GM23248 (cell line): ENCODE measurements around the gene MAP3K20.

Experiments used
- EZH2 ChIP-seq: fragments of 200-600 bp; sonication (generic); IDR thresholded peaks from 2 replicates; pipeline ENCODE4 v1.6.1; 2018; ENCODE audit warnings: antibody characterized with exemption, mild to moderate bottlenecking; ENCODE audit not compliant: insufficient read depth, poor library complexity, severe bottlenecking
- EZH2phosphoT487 ChIP-seq: fragments of 200-600 bp; sonication (generic); IDR thresholded peaks from 2 replicates; pipeline ENCODE4 v1.6.1; 2018; ENCODE audit warnings: antibody characterized with exemption, moderate library complexity, mild to moderate bottlenecking, low read depth; ENCODE audit not compliant: insufficient read depth

DNA sequence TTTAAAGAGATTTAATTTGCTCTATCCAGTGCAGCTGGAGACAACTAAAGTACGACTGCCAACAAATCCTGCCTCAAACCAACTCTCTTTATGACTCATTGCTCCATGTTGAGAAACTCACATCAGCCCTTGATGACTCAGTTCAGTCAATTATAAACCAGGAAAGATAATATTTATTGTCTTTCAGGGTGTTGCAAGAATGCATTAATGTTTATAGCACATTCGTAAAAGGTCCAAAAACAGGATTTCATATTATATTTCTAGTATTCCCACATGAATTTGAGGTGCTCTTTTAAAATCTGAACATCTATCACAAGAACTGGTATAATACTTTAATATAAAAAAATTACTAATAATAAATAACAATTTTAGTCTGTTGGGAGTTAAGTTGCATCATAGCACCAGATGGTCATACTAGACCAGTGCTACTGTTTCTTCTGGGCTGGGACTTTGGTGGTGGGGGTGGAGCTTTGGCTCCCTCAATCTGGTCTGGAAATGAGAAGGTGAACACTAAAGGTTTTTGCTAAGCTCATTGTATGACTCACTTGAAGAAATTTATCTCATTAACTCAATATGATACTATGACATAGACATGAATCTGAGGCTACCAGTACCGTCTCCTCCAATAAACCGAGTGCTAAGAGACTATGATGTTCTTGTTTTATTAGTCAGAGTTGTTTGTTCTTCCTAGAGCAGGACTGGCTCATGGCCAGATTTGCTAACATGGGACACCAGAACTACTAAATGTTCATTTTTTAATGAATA, 26.6 kb upstream of the MAP3K20 start:
- TF ChIP-seq EZH2phosphoT487 = peak; percentile 65; the same call in 1 of the 2 replicates
- TF ChIP-seq EZH2 = no peak
